Measurements from ENCODE around the gene KNTC1.

KNTC1 gene

GRCh38 chr12:122656298-122656697, 129.2 kb downstream of the KNTC1 start:
- H3K27me3 ChIP-seq (ENCODE audit: low read depth, low read length): no peaks in the 10 kb centered on the region
- peaks cover 12% of the 10 kb centered on the region for H3K4me1 ChIP-seq (ENCODE audit: low read length)
- peak overlapping the region; percentile 50 for H3K27ac ChIP-seq (ENCODE audit: low read length)
- H2AFZ ChIP-seq (ENCODE audit: low read depth, low read length): peak overlapping the region; percentile 83
- no peaks in the 10 kb centered on the region for H4K20me1 ChIP-seq (ENCODE audit: insufficient read depth, low read length)
- H3K4me3 ChIP-seq (ENCODE audit: low read length): peak overlapping the region; percentile 30; the same call in 1 of the 2 replicates
- peak overlapping the region; percentile 50 for H3K4me2 ChIP-seq (ENCODE audit: low read length)
- no peaks in the 10 kb centered on the region for H3K9me3 ChIP-seq (ENCODE audit: insufficient read depth, low read length)
- H3K79me2 ChIP-seq (ENCODE audit: low read length): no peaks in the 10 kb centered on the region
- H3K36me3 ChIP-seq (replicated peaks; ENCODE audit: low read depth, low read length): no peaks in the 10 kb centered on the region
- no peak for TF ChIP-seq CTCF (IDR thresholded peaks at IDR 0.05; ENCODE audit: low read depth, low read length)
- no peak for TF ChIP-seq EZH2phosphoT487 (IDR thresholded peaks at IDR 0.05; ENCODE audit: low read depth)
- H3K9ac ChIP-seq (ENCODE audit: low read length): no peak overlapping the region

GRCh38 chr12:122659579-122659978, 132.5 kb downstream of the KNTC1 start:
- H3K9ac ChIP-seq (ENCODE audit: low read length): no peak overlapping the region
- no peak for TF ChIP-seq CTCF (IDR thresholded peaks at IDR 0.05; ENCODE audit: low read depth, low read length)
- TF ChIP-seq EZH2phosphoT487 (IDR thresholded peaks at IDR 0.05; ENCODE audit: low read depth): no peak

GRCh38 chr12:122661246-122661645, 134.2 kb downstream of the KNTC1 start:
- Histone ChIP-seq H3K36me3 (replicated peaks; ENCODE audit: low read depth, low read length) (no peaks in the 10 kb centered on the region), H2AFZ (ENCODE audit: low read depth, low read length) (no peak overlapping the region), H3K4me3 (ENCODE audit: low read length) (no peak overlapping the region), H3K79me2 (ENCODE audit: low read length) (no peaks in the 10 kb centered on the region), H3K9me3 (ENCODE audit: insufficient read depth, low read length) (no peaks in the 10 kb centered on the region), H3K4me1 (ENCODE audit: low read length) (peaks cover 9% of the 10 kb centered on the region), H4K20me1 (ENCODE audit: insufficient read depth, low read length) (no peaks in the 10 kb centered on the region), H3K9ac (ENCODE audit: low read length) (no peak overlapping the region), H3K27ac (ENCODE audit: low read length) (no peak overlapping the region), H3K4me2 (ENCODE audit: low read length) (no peak overlapping the region), H3K27me3 (ENCODE audit: low read depth, low read length) (no peaks in the 10 kb centered on the region)
- TF ChIP-seq EZH2phosphoT487 (IDR thresholded peaks at IDR 0.05; ENCODE audit: low read depth): no peak
- no peak for TF ChIP-seq CTCF (IDR thresholded peaks at IDR 0.05; ENCODE audit: low read depth, low read length)

More at GRCh38 chr12:122659579-122659978, 132.5 kb downstream of the KNTC1 start:
- no peaks in the 10 kb centered on the region for H3K79me2 ChIP-seq (ENCODE audit: low read length)
- no peak overlapping the region for H2AFZ ChIP-seq (ENCODE audit: low read depth, low read length)
- H4K20me1 ChIP-seq (ENCODE audit: insufficient read depth, low read length): no peaks in the 10 kb centered on the region
- no peak overlapping the region for H3K4me3 ChIP-seq (ENCODE audit: low read length)
- no peaks in the 10 kb centered on the region for H3K36me3 ChIP-seq (replicated peaks; ENCODE audit: low read depth, low read length)
- no peak overlapping the region for H3K4me2 ChIP-seq (ENCODE audit: low read length)
- H3K27ac ChIP-seq (ENCODE audit: low read length): no peak overlapping the region
- no peaks in the 10 kb centered on the region for H3K9me3 ChIP-seq (ENCODE audit: insufficient read depth, low read length)
- H3K27me3 ChIP-seq (ENCODE audit: low read depth, low read length): no peaks in the 10 kb centered on the region
- peaks cover 12% of the 10 kb centered on the region for H3K4me1 ChIP-seq (ENCODE audit: low read length)

GRCh38 chr12:122661938-122662337, 134.9 kb downstream of the KNTC1 start:
- Histone ChIP-seq H3K36me3 (replicated peaks; ENCODE audit: low read depth, low read length) (no peaks in the 10 kb centered on the region), H3K27me3 (ENCODE audit: low read depth, low read length) (no peaks in the 10 kb centered on the region), H3K9me3 (ENCODE audit: insufficient read depth, low read length) (no peaks in the 10 kb centered on the region), H3K27ac (ENCODE audit: low read length) (no peak overlapping the region), H3K4me1 (ENCODE audit: low read length) (peaks cover 2% of the 10 kb centered on the region), H2AFZ (ENCODE audit: low read depth, low read length) (no peak overlapping the region), H3K4me2 (ENCODE audit: low read length) (no peak overlapping the region), H3K9ac (ENCODE audit: low read length) (no peak overlapping the region), H3K79me2 (ENCODE audit: low read length) (no peaks in the 10 kb centered on the region), H4K20me1 (ENCODE audit: insufficient read depth, low read length) (no peaks in the 10 kb centered on the region), H3K4me3 (ENCODE audit: low read length) (no peak overlapping the region)
- TF ChIP-seq EZH2phosphoT487 (IDR thresholded peaks at IDR 0.05; ENCODE audit: low read depth): no peak
- no peak for TF ChIP-seq CTCF (IDR thresholded peaks at IDR 0.05; ENCODE audit: low read depth, low read length)
